IMR-90 (cell line): Measurements from ENCODE around the gene NELL1. TPM values are rescaled to one million over a fixed set of nuclear protein-coding genes. Genes with fewer than 3 reads are reported as not detected.

ENCODE experiments used
- ATAC-seq: fragments of 200-7000 bp; cut with Tn5 transposase; 2 replicates; pipeline ENCODE4 v1.9.1; 2020; ENCODE audit warnings: low read depth, mild to moderate bottlenecking, moderate library complexity
- BruUV-seq: library from RNA; stranded (reverse); fragments of 400-500 nt; replicated peaks from 2 replicates; lab custom pipeline; 2021; lab: Mats Ljungman, UMichigan
- CTCF ChIA-PET: fragments of 300-600 bp; formaldehyde crosslinking; extraction: SDS; loops from one replicate; lab custom pipeline; 2021; ENCODE audit warnings: antibody characterized with exemption; lab: Yijun Ruan, JAX
- POLR2A ChIA-PET: fragments of 300-600 bp; sonication (Branson Sonifier 250); formaldehyde crosslinking; loops from one replicate; lab custom pipeline; 2022; ENCODE audit warnings: antibody characterized with exemption; ENCODE audit not compliant: unreplicated experiment; lab: Charles Lee
- DNase-seq: peaks from one replicate; pipeline ENCODE4 v3.0.0; 2013
- H2AFZ ChIP-seq: replicated peaks from 2 replicates; pipeline ENCODE3; 2013; ENCODE audit warnings: low read length, mild to moderate bottlenecking; ENCODE audit not compliant: poor library complexity
- H2AK5ac ChIP-seq: 2 replicates; pipeline ENCODE4 v1.6.1; 2013; ENCODE audit warnings: low read depth, low read length, inconsistent platforms
- H2AK9ac ChIP-seq: replicated peaks from 2 replicates; pipeline ENCODE3; 2013; ENCODE audit warnings: mild to moderate bottlenecking, low read depth, low read length, moderate library complexity; ENCODE audit not compliant: poor library complexity
- H2BK120ac ChIP-seq: 2 replicates; pipeline ENCODE4 v1.6.1; 2013; ENCODE audit warnings: low read depth, low read length, inconsistent platforms
- H2BK15ac ChIP-seq: 3 replicates; pipeline ENCODE4 v1.6.1; 2013; ENCODE audit warnings: low read depth, low read length, inconsistent platforms
- H2BK20ac ChIP-seq: 2 replicates; pipeline ENCODE4 v1.6.1; 2013; ENCODE audit warnings: low read depth, mild to moderate bottlenecking, inconsistent platforms, low read length, moderate library complexity
- H2BK5ac ChIP-seq: 2 replicates; pipeline ENCODE4 v1.6.1; 2013; ENCODE audit warnings: mild to moderate bottlenecking, low read depth, low read length, inconsistent platforms; ENCODE audit not compliant: poor library complexity, severe bottlenecking
- H3K14ac ChIP-seq: replicated peaks from 2 replicates; pipeline ENCODE4 v1.6.1; 2013; ENCODE audit warnings: low read depth, low read length, inconsistent platforms
- H3K18ac ChIP-seq: 2 replicates; pipeline ENCODE4 v1.6.1; 2013; ENCODE audit warnings: low read depth, low read length, control low read depth
- H3K23ac ChIP-seq: 2 replicates; pipeline ENCODE4 v1.6.1; 2013; ENCODE audit warnings: low read depth, low read length, inconsistent platforms
- H3K27ac ChIP-seq: 2 replicates; pipeline ENCODE4 v1.5.1; 2013; ENCODE audit warnings: mild to moderate bottlenecking, control low read depth, low read length; ENCODE audit not compliant: insufficient read depth
- H3K27me3 ChIP-seq: 2 replicates; pipeline ENCODE4 v1.6.1; 2013; ENCODE audit warnings: low read length; ENCODE audit not compliant: control insufficient read depth, insufficient read depth
- H3K36me3 ChIP-seq: 2 replicates; pipeline ENCODE4 v1.6.1; 2013; ENCODE audit warnings: low read length, mixed read lengths; ENCODE audit not compliant: control insufficient read depth, insufficient read depth
- H3K4ac ChIP-seq: 2 replicates; pipeline ENCODE4 v1.6.1; 2013; ENCODE audit warnings: low read depth, low read length, inconsistent platforms
- H3K4me1 ChIP-seq: 2 replicates; pipeline ENCODE4 v1.6.1; 2013; ENCODE audit warnings: low read length, mixed read lengths; ENCODE audit not compliant: control insufficient read depth, insufficient read depth
- H3K4me2 ChIP-seq: 2 replicates; pipeline ENCODE4 v1.6.1; 2013; ENCODE audit warnings: low read depth, mild to moderate bottlenecking, control low read depth, low read length, moderate library complexity
- H3K4me3 ChIP-seq: 2 replicates; pipeline ENCODE4 v1.5.1; 2013; ENCODE audit warnings: low read depth, mild to moderate bottlenecking, control low read depth, low read length, moderate library complexity; ENCODE audit not compliant: insufficient read depth
- H3K56ac ChIP-seq: 2 replicates; pipeline ENCODE4 v1.6.1; 2013; ENCODE audit warnings: low read length, inconsistent platforms; ENCODE audit not compliant: insufficient read depth; ENCODE audit errors: extremely low read depth
- H3K79me1 ChIP-seq, 2 experiments: 2 replicates each; pipeline ENCODE4 v1.6.1; 2013; ENCODE audit warnings: low read length in 2 of 2, inconsistent platforms in 1 of 2, low read depth in 1 of 2
- H3K9ac ChIP-seq: 2 replicates; pipeline ENCODE4 v1.6.1; 2013; ENCODE audit warnings: low read depth, low read length, control low read depth
- H3K9me1 ChIP-seq: 2 replicates; pipeline ENCODE4 v1.6.1; 2013; ENCODE audit warnings: low read length, inconsistent platforms; ENCODE audit not compliant: insufficient read depth
- H3K9me3 ChIP-seq: 2 replicates; pipeline ENCODE4 v1.6.1; 2013; ENCODE audit warnings: low read length; ENCODE audit not compliant: control insufficient read depth, insufficient read depth
- H4K20me1 ChIP-seq: 2 replicates; pipeline ENCODE4 v1.6.1; 2013; ENCODE audit warnings: low read length, inconsistent platforms; ENCODE audit not compliant: insufficient read depth
- H4K5ac ChIP-seq: 2 replicates; pipeline ENCODE4 v1.6.1; 2013; ENCODE audit warnings: mild to moderate bottlenecking, low read depth, low read length, control low read depth
- H4K8ac ChIP-seq, 2 experiments: 2 replicates each; pipeline ENCODE4 v1.6.1; 2013; ENCODE audit warnings: low read depth in 2 of 2, low read length in 2 of 2, control low read depth in 1 of 2, inconsistent platforms in 1 of 2
- H4K91ac ChIP-seq: 2 replicates; pipeline ENCODE4 v1.6.1; 2013; ENCODE audit warnings: low read depth, low read length, inconsistent platforms; ENCODE audit not compliant: insufficient read depth
- CEBPB ChIP-seq: IDR thresholded peaks from 2 replicates; pipeline ENCODE4 v1.6.1; 2012; ENCODE audit warnings: low read depth, low read length, improper control_type of control experiment
- NFE2L2 ChIP-seq: fragments of 150-350 bp; IDR thresholded peaks from 2 replicates; pipeline ENCODE4 v1.6.1; 2016; ENCODE audit warnings: low read depth, mild to moderate bottlenecking, low read length
- WGBS, 2 experiments: methylation state at CpG; one replicate each; pipeline versions ENCODE4 v1.1.5 to v1.1.7; 2013; ENCODE audit warnings: missing lambda C conversion rate in 2 of 2; ENCODE audit not compliant: insufficient read length in 1 of 2; ENCODE audit errors: extremely low coverage in 2 of 2; 5-methylcytosine and 5-hydroxymethylcytosine counted together
- dilution Hi-C: fragments of 300-500 bp; cut with HindIII; formaldehyde crosslinking; loops from one replicate; pipeline ENCODE4 v1.14.3; 2018; ENCODE audit warnings: low sequenced_read_pairs; ENCODE audit not compliant: unreplicated experiment
- in situ Hi-C: fragments of 300-500 bp; cut with MboI; formaldehyde crosslinking; loops from 3 replicates; pipeline ENCODE4 v1.14.3; 2019; ENCODE audit warnings: low sequenced_read_pairs, inconsistent platforms, mixed read lengths
- intact Hi-C: fragments of 100-400 bp; cut with micrococcal nuclease; formaldehyde crosslinking; loops from 2 replicates; pipeline ENCODE4 v1.10.0; 2022
- polyA plus RNA-seq, 3 experiments: library from polyadenylated mRNA; depleted of rRNA; stranded (reverse); fragments of >200 nt; gene quantifications; 2 replicates each; pipeline ENCODE4 v1.2.3, GENCODE V29; 2012; ENCODE audit warnings: low replicate concordance in 1 of 3
- total RNA-seq: library from RNA; depleted of rRNA; stranded (reverse); fragments of >200 nt; gene quantifications from 2 replicates; pipeline ENCODE4 v1.2.3, GENCODE V29; 2012

Gene NELL1
- total and polyA plus RNA-seq, 2 of the 4 experiments (the other 2 are of a cell fraction): not detected

- Histone ChIP-seq H3K27ac (no peak overlapping the region), H2BK5ac (no peak overlapping the region), H3K4ac (no peak overlapping the region), H4K91ac (no peak overlapping the region), H3K79me1 (no peaks in the 10 kb centered on the region), H2BK15ac (no peak overlapping the region), H3K4me1 (no peaks in the 10 kb centered on the region), H2AFZ (no peak overlapping the region), H3K14ac (no peak overlapping the region), H2BK120ac (no peak overlapping the region), H3K9me3 (peaks cover 6% of the 10 kb centered on the region), H3K56ac (no peak overlapping the region), H3K9me1 (no peaks in the 10 kb centered on the region), H4K8ac (no peak overlapping the region), H4K5ac (no peak overlapping the region), H3K36me3 (no peaks in the 10 kb centered on the region), H4K20me1 (no peaks in the 10 kb centered on the region), H2AK5ac (no peak overlapping the region), H2AK9ac (no peak overlapping the region), H3K4me3 (no peak overlapping the region), H3K18ac (no peak overlapping the region), H3K4me2 (no peak overlapping the region), H3K9ac (no peak overlapping the region), H3K27me3 (no peaks in the 10 kb centered on the region), H2BK20ac (no peak overlapping the region), H3K23ac (no peak overlapping the region)
- ATAC-seq: no peak
- POLR2A ChIA-PET: no interaction called here
- DNase-seq: no peak
- TF ChIP-seq NFE2L2 (no peak), CEBPB (no peak)
- intact Hi-C loops (no loop called here), dilution Hi-C loops (no loop called here), in situ Hi-C loops (no loop called here)
- no CpG with 5 or more reads among the region's 5 CpGs for WGBS, 2 experiments
- CTCF ChIA-PET: no interaction called here
- no TSS peak for BruUV-seq
Measured at GRCh38 chr11:20731676-20732215, 62.4 kb downstream of the NELL1 start.
